ENCODE measurements around the gene GRIN2D.
A peak's percentile ranks its signal among the peaks of the same experiment; 100 is the strongest.

GRIN2D gene

DNA sequence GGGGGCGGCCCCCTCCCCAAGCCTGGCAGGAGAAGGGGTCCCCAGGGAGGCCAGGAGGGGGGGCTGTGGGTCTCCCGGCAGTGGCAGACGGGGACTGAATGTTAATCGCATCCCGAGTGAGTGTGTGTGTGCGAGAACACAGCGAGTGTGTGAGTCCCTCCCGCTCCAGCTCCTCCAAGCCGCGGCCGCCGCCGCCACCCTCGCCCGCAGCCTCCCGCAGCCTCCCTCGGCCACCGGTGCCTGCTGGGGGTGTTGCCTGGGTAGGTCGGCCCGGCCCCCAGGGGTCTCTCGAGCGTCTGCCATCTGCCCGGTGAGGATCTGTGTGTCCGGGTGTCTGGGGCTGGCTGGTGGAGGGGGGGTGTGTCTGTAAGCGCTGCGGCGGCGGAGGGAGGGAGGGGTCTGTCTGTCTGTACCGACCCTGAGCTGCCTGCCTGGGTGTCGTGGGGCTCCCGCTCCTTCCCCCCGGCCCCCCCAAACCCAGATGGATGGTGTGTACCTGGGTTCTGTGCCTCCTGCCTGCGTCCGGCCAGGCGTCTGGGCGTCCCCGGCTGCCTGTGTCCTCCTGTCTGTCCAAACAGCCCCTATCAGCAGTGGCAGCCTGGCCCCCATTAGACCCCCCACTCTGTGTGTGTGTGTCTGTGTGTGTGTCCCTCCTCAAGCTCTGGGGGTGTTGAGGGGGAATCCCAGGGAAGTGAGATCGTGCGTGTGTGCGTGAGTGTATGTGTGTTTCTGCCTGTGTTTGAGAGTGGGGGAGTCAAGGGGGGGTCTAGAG, at the start of gene GRIN2D:
GRIN2D (plus strand) TSS at position 110 of the 772 bp plus-strand sequence. CDS start 4,725 bp downstream, outside the sequence.
- peak; percentile 78 for DNase-seq (ENCODE audit: low spot score)

- DNase-seq (ENCODE audit: low spot score) = no peak
These were observed 48.6 kb upstream of the GRIN2D start for GRCh38 chr19:48344892-48345291.

DNA sequence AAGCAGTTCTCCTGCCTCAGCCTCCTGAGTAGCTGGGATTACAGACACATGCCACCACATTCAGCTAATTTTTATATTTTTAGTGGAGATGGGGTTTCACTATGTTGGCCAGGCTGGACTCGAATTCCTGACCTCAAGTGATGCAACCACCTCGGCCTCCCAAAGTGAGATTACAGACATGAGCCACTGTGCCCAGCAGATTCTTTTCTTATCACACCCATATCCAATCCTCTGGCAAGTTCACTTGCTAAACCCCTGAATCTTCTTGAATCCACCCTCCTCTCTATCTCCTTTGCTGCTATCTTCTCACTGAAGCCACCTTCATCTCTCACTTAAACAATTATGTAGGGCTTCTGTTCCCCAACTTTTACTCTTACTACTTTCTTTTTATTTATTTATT, 47.3 kb upstream of the GRIN2D start:
- DNase-seq (ENCODE audit: low spot score) = no peak

DNA sequence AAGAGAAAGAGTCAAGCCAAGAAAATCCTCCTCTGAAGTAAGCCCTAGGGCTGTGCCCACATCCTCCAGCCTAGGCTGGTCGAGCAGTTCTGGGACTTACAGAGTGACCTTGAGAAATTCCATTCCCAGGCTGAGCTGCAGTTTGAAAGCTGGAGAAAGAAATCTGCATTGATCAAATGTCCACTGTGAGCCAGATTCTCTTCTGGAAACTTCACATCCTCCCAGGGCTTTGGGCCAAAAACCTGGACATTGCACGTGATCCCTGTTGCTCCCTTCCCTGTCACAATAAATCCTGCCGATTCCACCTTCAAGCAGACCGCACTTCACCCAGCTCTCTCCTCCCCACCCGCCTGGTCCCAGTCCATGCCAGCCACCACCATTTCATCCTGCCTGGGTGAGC, 45.4 kb upstream of the GRIN2D start:
- no peak for DNase-seq (ENCODE audit: low spot score)

DNA sequence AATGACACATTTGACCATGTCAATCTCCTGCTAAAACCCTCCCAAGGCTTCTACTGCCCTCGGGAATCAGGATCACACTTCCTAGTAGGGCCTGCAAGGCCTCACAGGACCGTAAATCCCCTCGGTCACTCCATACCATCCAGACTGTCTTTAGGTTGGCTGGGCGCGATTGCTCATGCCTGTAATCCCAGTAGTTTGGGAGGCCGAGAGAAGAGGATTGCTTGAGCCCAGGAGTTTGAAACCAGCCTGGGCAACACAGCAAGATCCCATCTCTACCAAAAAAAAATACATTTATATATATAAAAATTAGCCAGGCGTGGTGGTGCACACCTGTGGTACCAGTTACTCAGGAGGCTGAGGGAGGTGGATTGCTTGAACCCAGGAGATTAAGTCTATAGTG, 44.7 kb upstream of the GRIN2D start:
- DNase-seq (ENCODE audit: low spot score) = no peak

GRCh38 chr19:48350856-48351255, 42.6 kb upstream of the GRIN2D start:
- no peak for DNase-seq (ENCODE audit: low spot score)

DNA sequence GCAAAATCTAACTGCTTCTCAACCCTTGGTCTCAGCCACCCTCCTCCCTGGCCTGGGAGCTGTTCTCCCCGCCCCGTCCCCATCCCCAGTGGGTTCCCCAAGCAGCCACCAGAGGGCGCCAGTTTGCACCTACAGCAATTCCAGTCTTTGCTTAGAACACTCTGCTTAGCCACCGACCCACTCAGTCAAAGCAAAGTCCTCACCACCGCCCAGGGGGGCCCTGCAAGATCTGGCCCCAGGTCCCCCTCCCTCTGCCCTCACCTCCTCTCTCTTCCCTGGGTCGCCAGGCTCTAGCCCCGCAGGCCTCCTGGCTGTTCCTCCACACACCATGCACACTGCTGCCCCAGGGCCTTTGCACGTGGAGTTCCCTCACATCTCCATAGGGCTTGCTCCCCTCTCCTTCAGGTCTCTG, 42.1 kb upstream of the GRIN2D start:
- DNase-seq (ENCODE audit: low spot score) = peak; percentile 88

DNA sequence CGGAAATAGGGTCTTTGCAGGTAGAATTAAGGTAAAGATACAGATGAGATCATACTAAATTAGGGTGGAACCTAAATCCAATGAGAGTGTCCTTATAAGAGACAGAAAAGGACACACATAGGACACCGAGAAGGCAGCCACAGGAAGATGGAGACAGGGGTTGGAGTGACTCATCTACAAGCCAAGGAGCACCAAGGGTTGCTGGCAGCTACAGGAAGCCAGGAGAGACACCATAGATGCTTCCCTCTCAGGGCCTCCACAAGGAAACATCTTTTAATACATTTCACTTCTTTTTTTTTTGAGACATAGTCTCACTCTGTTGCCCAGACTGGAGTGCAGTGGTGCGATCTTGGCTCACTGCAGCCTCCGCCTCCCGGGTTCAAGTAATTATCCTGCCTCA, 39.8 kb upstream of the GRIN2D start:
- no peak for DNase-seq (ENCODE audit: low spot score)

DNA sequence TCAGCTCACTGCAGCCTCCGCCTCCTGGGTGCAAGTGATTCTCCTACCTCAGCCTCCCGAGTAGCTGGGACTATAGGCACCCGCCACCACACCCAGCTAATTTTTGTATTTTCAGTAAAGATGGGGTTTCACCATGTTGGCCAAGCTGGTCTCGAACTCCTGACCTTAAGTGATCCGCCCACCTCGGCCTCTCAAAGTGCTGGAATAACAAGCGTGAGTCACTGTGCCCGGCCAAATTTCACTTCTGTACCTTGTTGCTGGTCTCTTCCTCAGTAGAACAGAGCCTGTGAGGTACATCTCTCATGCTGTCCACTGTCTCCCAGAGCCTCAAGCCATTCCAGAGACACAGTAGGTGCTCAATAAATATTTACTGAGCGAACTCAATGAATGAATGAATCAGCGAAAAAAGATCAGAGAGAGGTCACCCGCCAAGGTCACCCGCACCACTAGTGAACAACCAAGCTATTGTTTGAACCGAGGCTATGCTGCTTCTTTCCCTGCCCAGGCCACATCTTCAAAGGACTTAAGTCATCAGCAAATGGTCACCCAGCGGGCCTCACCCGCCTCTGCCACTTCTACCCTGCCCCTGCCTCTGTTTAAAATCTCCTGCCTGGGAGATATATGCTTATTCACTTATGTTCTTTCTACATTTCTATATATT, 39.0 kb upstream of the GRIN2D start:
- no peak for DNase-seq (ENCODE audit: low spot score)

- DNase-seq (ENCODE audit: low spot score) = no peak
These were observed 38.0 kb upstream of the GRIN2D start for GRCh38 chr19:48355365-48355954.

GRCh38 chr19:48359123-48359522, 34.3 kb upstream of the GRIN2D start:
- DNase-seq (ENCODE audit: low spot score) = no peak

- DNase-seq (ENCODE audit: low spot score) = no peak
These were observed 31.6 kb upstream of the GRIN2D start for GRCh38 chr19:48361912-48362311.

DNA sequence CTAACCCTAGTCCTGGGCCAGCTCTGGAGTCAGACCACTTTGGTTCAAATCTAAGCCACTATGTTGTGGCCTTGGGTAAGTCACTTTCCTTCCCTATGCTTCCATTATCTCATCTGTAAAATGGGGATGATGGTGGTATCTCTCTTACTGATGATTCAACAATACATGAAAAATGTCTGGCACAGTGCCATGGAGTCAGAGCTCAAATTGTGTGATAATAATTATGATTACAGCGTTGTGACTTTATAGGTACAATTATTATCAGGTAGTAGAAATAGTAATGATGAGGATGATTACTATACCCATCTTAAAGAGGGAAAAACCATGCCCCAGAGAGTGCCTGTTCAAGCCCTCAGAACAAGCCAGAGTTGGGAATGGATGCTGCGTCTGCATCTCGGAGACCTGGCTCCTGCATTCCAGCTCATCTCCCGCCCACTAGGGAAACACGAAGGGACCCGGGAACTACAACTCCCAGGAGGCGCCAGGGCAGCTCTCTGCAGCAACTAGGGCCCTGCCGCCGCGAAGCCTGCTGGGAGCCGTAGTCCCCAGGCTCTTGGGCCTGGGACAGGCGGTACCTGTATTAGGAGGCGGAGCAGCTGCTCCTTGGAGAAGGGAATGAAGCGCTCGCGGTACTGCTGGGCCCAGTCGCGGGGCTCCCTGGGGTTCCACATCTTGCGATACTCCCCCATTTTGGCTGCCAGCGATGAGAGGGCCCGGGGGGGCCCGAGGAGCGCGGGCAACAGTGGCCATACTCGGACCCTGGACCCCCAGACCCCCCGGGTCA, 30.6 kb upstream of the GRIN2D start:
- DNase-seq (ENCODE audit: low spot score) = peak; percentile 96

DNA sequence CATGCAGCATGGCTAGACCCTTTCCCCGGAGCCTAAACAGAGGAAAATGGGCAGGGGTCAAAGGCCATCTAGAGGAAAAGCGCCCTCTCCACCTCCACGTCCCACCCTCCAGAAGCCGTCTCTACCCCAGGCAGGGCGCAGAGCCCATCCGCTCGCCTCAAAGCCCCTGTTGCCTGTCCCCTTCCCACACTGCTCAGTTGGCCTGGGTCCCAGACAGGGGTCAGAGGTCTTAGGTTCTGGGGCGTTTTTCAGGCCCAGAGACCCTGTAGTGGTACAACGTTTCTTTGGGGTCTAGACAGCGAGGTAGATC, 30.0 kb upstream of the GRIN2D start:
- no peak for DNase-seq (ENCODE audit: low spot score)

- peak; percentile 99 for DNase-seq (ENCODE audit: low spot score)
These were observed 29.5 kb upstream of the GRIN2D start, which contains the start of the genes SYNGR4 and TMEM143 for GRCh38 chr19:48363810-48364597. SYNGR4 (plus strand) TSS chr19:48364367; CDS start chr19:48365843, 1,476 bp downstream. TMEM143 (minus strand) TSS chr19:48363940; CDS start chr19:48363920, 20 bp downstream.

DNA sequence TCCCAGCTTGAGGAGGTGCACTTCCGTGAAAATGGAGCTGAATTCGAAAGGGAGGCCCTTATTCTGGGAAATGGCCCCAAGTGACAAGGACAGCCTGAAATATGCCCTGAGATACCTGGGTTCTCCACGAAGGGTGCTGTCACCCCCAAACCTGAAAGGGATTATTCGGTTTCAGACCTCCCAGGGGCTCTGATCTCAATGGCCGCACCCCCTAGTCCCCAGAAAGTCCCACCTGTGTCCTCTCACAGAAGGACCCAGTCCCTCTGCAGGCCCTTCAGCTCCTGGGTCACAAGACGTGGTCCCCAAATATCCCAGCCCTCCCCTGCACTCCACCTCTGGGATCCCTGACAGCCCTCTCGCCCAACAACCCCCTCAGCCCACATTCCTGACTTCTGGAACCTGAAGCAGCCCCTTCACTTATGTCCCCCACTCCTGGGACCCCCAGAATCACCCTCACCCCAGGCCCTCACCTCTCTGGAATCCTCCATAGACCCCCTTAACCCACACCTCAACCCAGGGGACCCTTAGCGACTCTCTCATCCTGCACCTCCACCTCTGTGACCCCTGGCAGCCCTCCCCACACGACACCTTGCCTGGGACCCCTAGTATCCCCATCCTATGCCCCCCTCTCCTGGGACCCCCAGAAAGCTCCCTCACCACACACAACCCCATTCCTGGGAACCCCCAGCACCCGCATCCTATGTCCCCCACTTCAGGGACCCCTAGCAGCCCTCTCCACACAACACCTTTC, 28.7 kb upstream of the GRIN2D start:
- no peak for DNase-seq (ENCODE audit: low spot score)

DNA sequence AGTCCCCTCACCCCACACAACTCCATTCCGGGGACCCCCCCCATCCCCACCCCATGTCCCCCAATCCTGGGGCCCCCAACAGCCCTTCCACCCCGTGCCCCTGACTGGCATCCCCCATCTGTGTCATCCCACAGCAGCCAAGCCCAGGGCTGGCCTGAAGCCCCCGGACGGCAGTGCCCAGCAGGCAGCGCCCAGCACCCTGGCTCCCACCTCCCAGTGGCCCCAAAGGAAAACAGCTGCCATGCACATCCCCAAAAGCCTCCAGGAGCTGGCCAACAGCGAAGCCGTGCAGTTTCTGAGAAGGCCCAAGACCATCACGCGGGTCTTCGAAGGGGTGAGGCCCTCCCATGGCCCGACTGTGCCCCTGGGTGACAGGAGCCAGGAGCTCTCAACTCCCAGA, 27.9 kb upstream of the GRIN2D start:
- DNase-seq (ENCODE audit: low spot score) = no peak

DNA sequence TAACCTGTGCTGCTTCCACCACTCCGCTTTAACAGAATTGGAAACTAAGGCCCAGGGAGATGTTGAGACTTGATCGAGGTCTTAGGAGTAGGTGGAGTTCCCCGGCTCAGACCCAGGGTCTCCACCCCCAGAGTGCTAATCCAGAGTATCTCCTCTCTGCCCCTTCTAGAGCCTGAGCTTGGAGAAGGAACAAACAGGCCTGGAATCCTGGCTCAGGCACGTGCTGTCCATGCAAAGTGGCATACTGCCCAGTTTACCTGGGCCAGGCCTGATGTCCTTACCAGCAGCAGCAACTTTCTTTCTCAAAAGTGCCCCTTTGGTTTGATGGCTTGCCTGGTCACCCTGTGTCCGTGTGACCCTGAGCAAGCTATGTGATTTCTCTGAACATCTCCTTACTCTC, 25.6 kb upstream of the GRIN2D start:
- no peak for DNase-seq (ENCODE audit: low spot score)

DNA sequence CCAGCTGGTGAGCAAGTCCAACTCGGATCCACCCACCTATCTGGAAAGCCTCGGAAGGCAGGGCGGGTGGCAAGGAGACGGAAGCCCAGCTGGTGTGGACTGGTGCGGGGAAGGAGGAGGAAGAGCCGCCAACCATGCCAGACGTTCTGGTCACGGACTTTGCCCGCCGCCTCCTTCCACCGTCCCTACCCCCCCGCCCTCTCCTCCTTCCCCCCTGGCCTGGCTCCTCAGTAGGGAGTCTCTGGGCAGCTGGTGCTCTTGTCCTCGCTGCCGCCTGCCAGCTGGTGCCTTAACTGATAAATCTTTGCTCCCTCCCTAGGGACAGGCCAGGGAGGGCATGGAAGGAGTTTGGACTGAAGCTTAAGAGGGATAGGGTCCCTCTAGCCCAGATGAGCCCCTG, 24.5 kb upstream of the GRIN2D start:
- no peak for DNase-seq (ENCODE audit: low spot score)

DNA sequence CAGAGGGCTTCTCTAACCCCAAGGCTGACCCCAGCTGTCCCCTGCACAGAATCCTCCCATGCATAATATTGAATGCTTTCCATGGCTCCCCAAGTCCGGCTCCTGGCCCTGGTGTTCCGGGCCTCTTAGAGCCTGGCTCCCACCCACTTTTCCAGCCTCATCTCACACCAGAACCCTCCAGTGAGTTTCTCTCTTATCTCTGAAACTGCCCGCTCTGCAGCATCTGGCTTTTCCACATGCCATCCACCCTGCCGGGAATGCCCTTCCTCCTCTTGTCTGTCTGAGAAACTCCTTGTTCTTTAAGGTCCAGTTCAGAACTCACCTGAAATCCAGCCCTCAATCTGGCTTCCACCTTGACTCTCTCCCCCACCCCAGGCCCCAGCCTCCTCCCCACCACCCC, 22.5 kb upstream of the GRIN2D start:
- DNase-seq (ENCODE audit: low spot score) = no peak

DNA sequence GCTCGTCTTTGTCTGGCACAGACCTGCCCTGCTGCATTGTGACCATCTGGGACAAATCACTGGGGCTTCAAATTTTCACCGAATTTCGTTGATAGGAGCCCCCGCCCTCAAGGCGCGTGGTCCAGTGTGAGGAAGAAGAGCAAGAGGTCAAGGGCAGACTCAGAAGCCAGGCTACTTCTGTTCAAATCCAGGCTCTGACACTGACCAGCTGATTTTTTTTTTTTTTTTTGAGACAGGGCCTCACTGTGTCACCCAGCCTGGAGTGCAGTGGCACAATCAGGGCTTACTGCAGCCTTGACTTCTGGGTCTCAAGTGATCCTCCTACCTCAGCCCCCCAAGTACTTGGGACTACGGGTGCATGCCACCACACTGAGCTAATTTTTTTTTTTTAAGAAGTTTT, 22.1 kb upstream of the GRIN2D start:
- no peak for DNase-seq (ENCODE audit: low spot score)
